GM23338 (cell line): ENCODE data around the gene SIRPB1. TPM values are rescaled to one million over a fixed set of nuclear protein-coding genes. Genes with fewer than 3 reads are reported as not detected.

ENCODE experiments used
- ATAC-seq: fragments of 200-7000 bp; cut with Tn5 transposase; 3 replicates; pipeline ENCODE4 v1.9.1; 2020
- DNase-seq: peaks from one replicate; pipeline ENCODE4 v3.0.0-alpha.2; 2015; ENCODE audit warnings: low spot score
- H2AFZ ChIP-seq: fragments of 200-600 bp; sonication (generic); 2 replicates; pipeline ENCODE4 v1.8.0; 2016; ENCODE audit warnings: antibody characterized with exemption, mild to moderate bottlenecking, moderate library complexity
- H3F3A ChIP-seq: fragments of 200-600 bp; sonication (generic); replicated peaks from 2 replicates; pipeline ENCODE4 v1.8.0; 2017; ENCODE audit warnings: antibody characterized with exemption, mixed run types, low read depth
- H3K27ac ChIP-seq: fragments of 200-600 bp; sonication (generic); 2 replicates; pipeline ENCODE4 v1.6.1; 2016; ENCODE audit warnings: low read depth
- H3K27me3 ChIP-seq: fragments of 200-600 bp; sonication (generic); 2 replicates; pipeline ENCODE4 v1.8.0; 2016; ENCODE audit warnings: mild to moderate bottlenecking, mixed run types, moderate library complexity; ENCODE audit not compliant: insufficient read depth
- H3K36me3 ChIP-seq: fragments of 200-600 bp; sonication (generic); 2 replicates; pipeline ENCODE4 v1.8.0; 2016; ENCODE audit warnings: mild to moderate bottlenecking; ENCODE audit not compliant: insufficient read depth
- H3K4me1 ChIP-seq: fragments of 200-600 bp; sonication (generic); 2 replicates; pipeline ENCODE4 v1.8.0; 2016; ENCODE audit warnings: mild to moderate bottlenecking, moderate library complexity; ENCODE audit not compliant: insufficient read depth
- H3K4me2 ChIP-seq: fragments of 200-600 bp; sonication (generic); 2 replicates; pipeline ENCODE4 v1.7.1; 2017; ENCODE audit warnings: mixed run types
- H3K4me3 ChIP-seq: fragments of 200-600 bp; sonication (generic); 2 replicates; pipeline ENCODE4 v1.6.1; 2016; ENCODE audit warnings: mixed run types
- H3K79me2 ChIP-seq: fragments of 200-600 bp; sonication (generic); replicated peaks from 2 replicates; pipeline ENCODE4 v1.8.0; 2017; ENCODE audit warnings: mild to moderate bottlenecking; ENCODE audit not compliant: insufficient read depth
- H3K9me2 ChIP-seq: fragments of 200-600 bp; sonication (generic); 2 replicates; pipeline ENCODE4 v1.8.0; 2017; ENCODE audit not compliant: insufficient read depth
- H4K20me1 ChIP-seq: fragments of 200-600 bp; sonication (generic); replicated peaks from 2 replicates; pipeline ENCODE4 v1.8.0; 2017; ENCODE audit warnings: mild to moderate bottlenecking; ENCODE audit not compliant: insufficient read depth
- H3K27ac Mint-ChIP-seq: 2 replicates; pipeline ENCODE4 v1.8.0; 2020; ENCODE audit warnings: inconsistent platforms, mild to moderate bottlenecking, moderate library complexity, mixed read lengths
- H3K27me3 Mint-ChIP-seq: 3 replicates; pipeline ENCODE4 v1.8.0; 2022; ENCODE audit warnings: low read depth, mild to moderate bottlenecking, moderate library complexity, mixed read lengths, inconsistent platforms; ENCODE audit not compliant: insufficient read depth, poor library complexity
- H3K36me3 Mint-ChIP-seq: 3 replicates; pipeline ENCODE4 v1.8.0; 2021; ENCODE audit warnings: low read depth, mild to moderate bottlenecking, inconsistent platforms, moderate library complexity, mixed read lengths
- H3K4me1 Mint-ChIP-seq: 3 replicates; pipeline ENCODE4 v1.8.0; 2020; ENCODE audit warnings: mild to moderate bottlenecking, inconsistent platforms, mixed read lengths
- H3K4me3 Mint-ChIP-seq: 3 replicates; pipeline ENCODE4 v1.8.0; 2021; ENCODE audit warnings: moderate library complexity, mild to moderate bottlenecking, inconsistent platforms, mixed read lengths
- H3K9me3 Mint-ChIP-seq: 3 replicates; pipeline ENCODE4 v1.8.0; 2020; ENCODE audit warnings: moderate library complexity, mild to moderate bottlenecking, inconsistent platforms, mixed read lengths
- CREB1 ChIP-seq: fragments of 250-450 bp; sonication (Bioruptor Pico); IDR thresholded peaks from 2 replicates; pipeline ENCODE4 v1.5.0; 2020; ENCODE audit warnings: low read depth, mild to moderate bottlenecking, moderate library complexity
- CTCF ChIP-seq, 2 experiments: fragments of 200-600 bp in 1 of 2; sonication (generic) in 1 of 2; conservative IDR thresholded peaks; 2 replicates each; pipeline versions ENCODE4 v1.5.1 to v1.6.1; 2016 to 2017; ENCODE audit warnings: antibody characterized with exemption in 2 of 2, low read depth in 2 of 2, mild to moderate bottlenecking in 2 of 2, moderate library complexity in 1 of 2
- ETS1 ChIP-seq: IDR thresholded peaks from 2 replicates; pipeline ENCODE4 v1.6.1; 2016; ENCODE audit warnings: antibody characterized with exemption
- EZH2 ChIP-seq: fragments of 200-600 bp; sonication (generic); IDR thresholded peaks from one replicate; pipeline ENCODE4 v1.8.0; 2017; ENCODE audit warnings: antibody characterized with exemption, mild to moderate bottlenecking, low read depth; ENCODE audit not compliant: unreplicated experiment
- EZH2phosphoT487 ChIP-seq: fragments of 200-600 bp; sonication (generic); IDR thresholded peaks from one replicate; pipeline ENCODE4 v1.8.1; 2018; ENCODE audit warnings: antibody characterized with exemption; ENCODE audit not compliant: unreplicated experiment
- JUNB ChIP-seq: IDR thresholded peaks from one replicate; pipeline ENCODE4 v1.6.1; 2016; ENCODE audit warnings: antibody characterized with exemption; ENCODE audit not compliant: unreplicated experiment
- NANOG ChIP-seq: IDR thresholded peaks from 2 replicates; pipeline ENCODE4 v1.6.1; 2016; ENCODE audit warnings: antibody characterized with exemption, borderline replicate concordance
- REST ChIP-seq: IDR thresholded peaks from one replicate; pipeline ENCODE4 v1.6.1; 2018; ENCODE audit warnings: antibody characterized with exemption; ENCODE audit not compliant: unreplicated experiment
- STAT1 ChIP-seq: IDR thresholded peaks from one replicate; pipeline ENCODE4 v1.6.1; 2016; ENCODE audit warnings: antibody characterized with exemption; ENCODE audit not compliant: unreplicated experiment
- ZNF331 ChIP-seq: fragments of 250-450 bp; sonication (Bioruptor Pico); IDR thresholded peaks from 2 replicates; pipeline ENCODE4 v1.5.0; 2020; ENCODE audit warnings: low read depth, mild to moderate bottlenecking, moderate library complexity
- polyA plus RNA-seq: library from polyadenylated mRNA; unstranded; fragments of >200 nt; fragmentation: Nextera tagmentation; extraction: Ambion mirVana; gene quantifications from 2 replicates; pipeline ENCODE4 v1.2.1, GENCODE V29; 2016
- total RNA-seq: library from RNA; depleted of rRNA; stranded (reverse); fragments of >200 nt; shearing (Covaris generic); gene quantifications from 2 replicates; pipeline ENCODE4 v1.2.3, GENCODE V29; 2014

SIRPB1 gene
- total and polyA plus RNA-seq, 2 experiments from 2014 or later = not detected

GRCh38 chr20:1657556-1658334 lies 37.9 kb upstream of the SIRPB1 start, which contains the start of gene SIRPG:
Gene SIRPG, minus strand, starts transcription at chr20:1657779. Its CDS starts 65 bp downstream, at chr20:1657714.
- no peaks in the 10 kb centered on the region for H3K27me3 ChIP-seq

More at GRCh38 chr20:1657556-1658334, 37.9 kb upstream of the SIRPB1 start, which contains the start of gene SIRPG:
- Mint-ChIP-seq H3K36me3 (no peaks in the 10 kb centered on the region), H3K9me3 (no peaks in the 10 kb centered on the region), H3K4me1 (no peaks in the 10 kb centered on the region), H3K27me3 (peaks cover 2% of the 10 kb centered on the region), H3K27ac (no peak within 1 kb of the TSS), H3K4me3 (no peak within 1 kb of the TSS)
- Histone ChIP-seq H3K9me2 (no peaks in the 10 kb centered on the region; the same call in 1 of the 2 replicates), H3K36me3 (no peaks in the 10 kb centered on the region), H3K4me3 (no peak within 1 kb of the TSS), H3K79me2 (no peaks in the 10 kb centered on the region), H4K20me1 (no peaks in the 10 kb centered on the region), H3F3A (no peaks in the 10 kb centered on the region), H2AFZ (no peak within 1 kb of the TSS), H3K27ac (no peak within 1 kb of the TSS), H3K4me1 (no peaks in the 10 kb centered on the region), H3K4me2 (no peak within 1 kb of the TSS)
- no peak for DNase-seq
- TF ChIP-seq ETS1 = no peak
- TF ChIP-seq STAT1 = no peak
- TF ChIP-seq EZH2phosphoT487 = no peak
- TF ChIP-seq EZH2 = no peak
- TF ChIP-seq REST = no peak
- no peak for TF ChIP-seq NANOG
- TF ChIP-seq ZNF331 (CRISPR knock-in tag) = no peak
- TF ChIP-seq JUNB = no peak
- TF ChIP-seq CREB1 (CRISPR knock-in tag) = no peak
- TF ChIP-seq CTCF (conservative IDR thresholded peaks at IDR 0.05; ENCODE audit: low read depth in 2 of 2) = no peak
- ATAC-seq = no peak
